OCI-LY7 (cell line): ENCODE measurements around the gene ATAD3A.
"Not testable (repeated sequence)": the region's sequence is repeated elsewhere in the genome, so short reads cannot be mapped to it uniquely, and the experiment has no call there.

Experiments used
- CTCF ChIP-seq: fragments of 200-600 bp; sonication (generic); conservative IDR thresholded peaks from 2 replicates; pipeline ENCODE4 v1.5.1; 2014; ENCODE audit warnings: mild to moderate bottlenecking, antibody characterized with exemption, low read length, moderate library complexity, mixed read lengths
- EZH2phosphoT487 ChIP-seq: fragments of 200-600 bp; sonication (generic); IDR thresholded peaks from 2 replicates; pipeline ENCODE4 v1.6.1; 2018; ENCODE audit warnings: low read depth, borderline replicate concordance, mild to moderate bottlenecking, mixed run types, antibody characterized with exemption, low read length, moderate library complexity, mixed read lengths

DNA sequence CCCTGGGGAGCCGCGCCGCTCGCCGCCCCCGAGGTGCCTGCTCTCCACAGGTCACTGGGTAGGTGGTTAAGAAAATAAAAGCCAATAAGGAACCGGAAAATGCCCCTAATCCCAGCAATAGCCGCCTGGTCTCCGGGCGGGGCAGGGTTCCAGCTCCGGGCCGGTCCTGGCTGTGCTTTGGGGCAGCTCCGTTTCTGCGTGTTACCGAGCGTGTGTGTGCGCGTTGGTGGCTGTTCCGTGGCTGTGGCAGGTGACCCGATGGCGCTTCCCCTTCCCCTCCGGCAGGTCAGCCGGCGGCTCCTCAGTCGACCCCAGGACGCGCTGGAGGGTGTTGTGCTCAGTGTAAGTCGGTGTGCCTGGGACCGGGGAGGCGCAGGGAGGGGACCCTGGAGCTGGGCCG lies 11.3 kb downstream of the ATAD3A start:
- TF ChIP-seq CTCF, EZH2phosphoT487: not testable (repeated sequence)
